Left colon (tissue), 2 donors: ENCODE results near the gene MMD2. TPM values are rescaled to one million over a fixed set of nuclear protein-coding genes. Genes with fewer than 3 reads are reported as not detected.
A peak's percentile ranks its signal among the peaks of the same experiment; 100 is the strongest.
"Not testable (repeated sequence)": the region's sequence is repeated elsewhere in the genome, so short reads cannot be mapped to it uniquely, and the experiment has no call there.

ENCODE experiments used
- ATAC-seq: fragments of 200-7000 bp; cut with Tn5 transposase; one replicate; pipeline ENCODE4 v1.9.1; 2020; ENCODE audit warnings: mild to moderate bottlenecking, moderate library complexity
- DNase-seq, 2 donors: peaks; one replicate each; pipeline ENCODE4 v3.0.0-alpha.2; 2020
- intact Hi-C, 2 donors: fragments of 100-400 bp; cut with DNase I in 1 of 2; cut with micrococcal nuclease in 1 of 2; formaldehyde crosslinking; loops; one replicate each; pipeline versions ENCODE4 v1.11.2 to v1.14.0; 2022; cut with DNase I, micrococcal nuclease
- long read RNA-seq: library from polyadenylated mRNA; unstranded; transcript quantifications from one replicate; pipeline ENCODE4 v2.0.0, GENCODE V29; 2021
- total RNA-seq, 2 donors: library from RNA; stranded (reverse); fragmentation: NEBNext Ultra II Directional; extraction: Animal tissue kit (Norgen Biotek cat#: 25700); gene quantifications; one replicate each; pipeline ENCODE4 v1.2.1, GENCODE V29; 2021
- donor health status: DM: no; HTN: no; CAD: no.
- donor health status: DM: yes; HTN: yes; CAD: no.

Gene MMD2
- not detected for total RNA-seq
- long read RNA-seq, result 0 reads

GRCh38 chr7:4958477-4959301 is at the start of gene MMD2:
Gene MMD2, minus strand, starts transcription at chr7:4959187. Its CDS starts 170 bp downstream, at chr7:4959017.
- intact Hi-C loops, result no loop called here
- ATAC-seq (no peak), DNase-seq (no peak)

GRCh38 chr7:5005066-5005465 is 46.1 kb upstream of the MMD2 start:
- ATAC-seq (no peak), DNase-seq (no peak)
- intact Hi-C loops, result no loop called here

- ATAC-seq (no peak), DNase-seq (no peak)
- intact Hi-C loops, result no loop called here
These were observed 42.9 kb upstream of the MMD2 start for GRCh38 chr7:5001911-5002310.

GRCh38 chr7:5001003-5001402 is 42.0 kb upstream of the MMD2 start:
- intact Hi-C loops, result no loop called here
- ATAC-seq (no peak), DNase-seq (no peak)

- intact Hi-C loops, result no loop called here
- DNase-seq, result no peak
- no peak for ATAC-seq
These were observed 40.5 kb upstream of the MMD2 start for GRCh38 chr7:4999369-4999950.

GRCh38 chr7:4998910-4999309 is 39.9 kb upstream of the MMD2 start:
- DNase-seq (no peak), ATAC-seq (no peak)
- intact Hi-C loops, result no loop called here

GRCh38 chr7:4998244-4998643 is 39.3 kb upstream of the MMD2 start:
- ATAC-seq (no peak), DNase-seq (no peak)
- intact Hi-C loops, result no loop called here

- no peak for ATAC-seq
- no peak for DNase-seq
- intact Hi-C loops, result no loop called here
These were observed 37.8 kb upstream of the MMD2 start for GRCh38 chr7:4996696-4997222.

- ATAC-seq (no peak), DNase-seq (no peak)
- intact Hi-C loops, result no loop called here
These were observed 36.5 kb upstream of the MMD2 start for GRCh38 chr7:4995429-4995969.

GRCh38 chr7:4993471-4993870 is 34.5 kb upstream of the MMD2 start:
- ATAC-seq (no peak), DNase-seq (no peak)
- intact Hi-C loops, result no loop called here

GRCh38 chr7:4982741-4983140 is 23.8 kb upstream of the MMD2 start:
- ATAC-seq, intact Hi-C loops, DNase-seq: not testable (repeated sequence)

GRCh38 chr7:4981295-4981890 is 22.4 kb upstream of the MMD2 start:
- DNase-seq, intact Hi-C loops, ATAC-seq: not testable (repeated sequence)

- intact Hi-C loops, ATAC-seq, DNase-seq: not testable (repeated sequence)
These were observed 16.6 kb upstream of the MMD2 start for GRCh38 chr7:4975626-4976025.

GRCh38 chr7:4973728-4974198 is 14.8 kb upstream of the MMD2 start:
- ATAC-seq (peak; percentile 95), DNase-seq (peak; percentile 85 to 92)
- intact Hi-C loops, result no loop called here

- DNase-seq, intact Hi-C loops, ATAC-seq: not testable (repeated sequence)
These were observed 13.5 kb upstream of the MMD2 start for GRCh38 chr7:4972446-4972845.

- ATAC-seq (no peak), DNase-seq (no peak)
- intact Hi-C loops, result no loop called here
These were observed 6.5 kb upstream of the MMD2 start for GRCh38 chr7:4965295-4966022.

GRCh38 chr7:4964506-4964905 is 5.5 kb upstream of the MMD2 start:
- DNase-seq, result no peak
- intact Hi-C loops, result no loop called here
- no peak for ATAC-seq

- DNase-seq (no peak), ATAC-seq (no peak)
- intact Hi-C loops, result no loop called here
These were observed 4.1 kb upstream of the MMD2 start for GRCh38 chr7:4962872-4963775.
